HEK293 (cell line): Measurements from ENCODE around the gene MXI1.
A peak's percentile ranks its signal among the peaks of the same experiment; 100 is the strongest.

Source experiments
- CTCF ChIA-PET: fragments of 350-600 bp; formaldehyde crosslinking; extraction: SDS; loops from one replicate; lab custom pipeline; 2021; ENCODE audit warnings: antibody characterized with exemption; lab: Yijun Ruan, JAX
- POLR2A ChIA-PET: fragments of 300-600 bp; formaldehyde crosslinking; extraction: SDS; loops from one replicate; lab custom pipeline; 2020; ENCODE audit warnings: antibody characterized with exemption, inconsistent platforms; lab: Yijun Ruan, JAX
- H3K27ac ChIP-seq: fragments of 200-500 bp; sonication (Bioruptor generic); 2 replicates; pipeline ENCODE4 v1.5.1; 2014; ENCODE audit warnings: low read depth, low read length, control low read depth, inconsistent platforms; ENCODE audit errors: extremely low read depth
- H3K36me3 ChIP-seq, 2 experiments: fragments of 200-500 bp in 1 of 2; sonication (Bioruptor generic) in 1 of 2; 1 replicate in 1 of 2; 2 replicates in 1 of 2; pipeline ENCODE4 v1.5.1; 2014 to 2017; ENCODE audit warnings: inconsistent platforms in 2 of 2, low read length in 2 of 2; ENCODE audit not compliant: control insufficient read depth in 2 of 2, insufficient read depth in 1 of 2
- H3K4me1 ChIP-seq: fragments of 200-500 bp; sonication (Bioruptor generic); 2 replicates; pipeline ENCODE4 v1.5.1; 2014; ENCODE audit warnings: mild to moderate bottlenecking, low read length, inconsistent platforms; ENCODE audit not compliant: control insufficient read depth, insufficient read depth
- H3K4me3 ChIP-seq: 2 replicates; pipeline ENCODE4 v1.5.1; 2011; ENCODE audit warnings: low read depth, mild to moderate bottlenecking, control low read depth, low read length, moderate library complexity
- H3K9me3 ChIP-seq: fragments of 200-500 bp; sonication (Bioruptor generic); 2 replicates; pipeline ENCODE4 v1.5.1; 2014; ENCODE audit warnings: low read depth, low read length, inconsistent platforms; ENCODE audit not compliant: control insufficient read depth, insufficient read depth
- FEZF1 ChIP-seq: fragments of 450-650 bp; formaldehyde crosslinking; IDR thresholded peaks from 2 replicates; pipeline ENCODE4 v1.5.1; 2016; ENCODE audit warnings: missing biosample characterization, missing genetic modification characterization
- KLF9 ChIP-seq: fragments of 450-650 bp; formaldehyde crosslinking; IDR thresholded peaks from 2 replicates; pipeline ENCODE4 v1.5.1; 2016; ENCODE audit warnings: missing biosample characterization, missing genetic modification characterization, low read depth
- OSR2 ChIP-seq: fragments of 450-650 bp; formaldehyde crosslinking; IDR thresholded peaks from 2 replicates; pipeline ENCODE4 v1.5.1; 2016; ENCODE audit warnings: missing biosample characterization, missing genetic modification characterization
- PRDM1 ChIP-seq: fragments of 450-650 bp; formaldehyde crosslinking; IDR thresholded peaks from 2 replicates; pipeline ENCODE4; 2016; ENCODE audit warnings: missing biosample characterization, missing genetic modification characterization
- SP2 ChIP-seq: fragments of 450-650 bp; formaldehyde crosslinking; IDR thresholded peaks from 2 replicates; pipeline ENCODE4 v1.5.1; 2016; ENCODE audit warnings: missing biosample characterization, missing genetic modification characterization
- TCF7L2 ChIP-seq: IDR thresholded peaks from 2 replicates; pipeline ENCODE4 v1.6.1; 2011; ENCODE audit warnings: low read depth, mild to moderate bottlenecking, inconsistent platforms, low read length, moderate library complexity, borderline replicate concordance
- WT1 ChIP-seq: fragments of 450-650 bp; formaldehyde crosslinking; IDR thresholded peaks from 2 replicates; pipeline ENCODE4 v1.5.1; 2016; ENCODE audit warnings: missing biosample characterization, missing genetic modification characterization
- ZBTB7A ChIP-seq: fragments of 450-650 bp; formaldehyde crosslinking; IDR thresholded peaks from 2 replicates; pipeline ENCODE4 v1.5.1; 2016; ENCODE audit warnings: low read depth, missing biosample characterization, missing genetic modification characterization
- ZNF133 ChIP-seq: fragments of 450-650 bp; formaldehyde crosslinking; IDR thresholded peaks from 2 replicates; pipeline ENCODE4 v1.5.1; 2016; ENCODE audit warnings: missing biosample characterization, missing genetic modification characterization
- ZNF146 ChIP-seq: fragments of 450-650 bp; formaldehyde crosslinking; IDR thresholded peaks from 2 replicates; pipeline ENCODE4 v1.5.1; 2016; ENCODE audit warnings: missing biosample characterization, missing genetic modification characterization
- ZNF184 ChIP-seq: fragments of 450-650 bp; IDR thresholded peaks from 2 replicates; pipeline ENCODE4 v1.5.1; 2018; ENCODE audit warnings: missing biosample characterization, mild to moderate bottlenecking, missing genetic modification characterization
- ZNF2 ChIP-seq: fragments of 450-650 bp; formaldehyde crosslinking; IDR thresholded peaks from 2 replicates; pipeline ENCODE4 v1.5.1; 2016; ENCODE audit warnings: missing biosample characterization, missing genetic modification characterization
- ZNF214 ChIP-seq: fragments of 450-650 bp; formaldehyde crosslinking; IDR thresholded peaks from 2 replicates; pipeline ENCODE4 v1.5.1; 2017; ENCODE audit warnings: missing biosample characterization, mild to moderate bottlenecking, missing genetic modification characterization, borderline replicate concordance
- ZNF324 ChIP-seq: fragments of 450-650 bp; formaldehyde crosslinking; IDR thresholded peaks from 2 replicates; pipeline ENCODE4 v1.5.1; 2016; ENCODE audit warnings: missing biosample characterization, missing genetic modification characterization
- ZNF394 ChIP-seq: fragments of 450-650 bp; formaldehyde crosslinking; IDR thresholded peaks from 2 replicates; pipeline ENCODE4 v1.5.1; 2016; ENCODE audit warnings: missing biosample characterization, missing genetic modification characterization, mild to moderate bottlenecking, moderate library complexity, borderline replicate concordance
- ZNF433 ChIP-seq: fragments of 450-650 bp; formaldehyde crosslinking; IDR thresholded peaks from 2 replicates; pipeline ENCODE4 v1.5.1; 2016; ENCODE audit warnings: missing biosample characterization, missing genetic modification characterization, low read depth
- ZNF521 ChIP-seq: fragments of 450-650 bp; formaldehyde crosslinking; IDR thresholded peaks from 2 replicates; pipeline ENCODE4 v1.5.1; 2017; ENCODE audit warnings: missing biosample characterization, mild to moderate bottlenecking, missing genetic modification characterization
- ZNF530 ChIP-seq: fragments of 450-650 bp; formaldehyde crosslinking; IDR thresholded peaks from 2 replicates; pipeline ENCODE4 v1.5.1; 2016; ENCODE audit warnings: low read depth, missing biosample characterization, missing genetic modification characterization
- ZNF629 ChIP-seq: fragments of 450-650 bp; formaldehyde crosslinking; IDR thresholded peaks from 2 replicates; pipeline ENCODE4 v1.5.1; 2017; ENCODE audit warnings: missing biosample characterization, missing genetic modification characterization
- ZNF654 ChIP-seq: fragments of 450-650 bp; formaldehyde crosslinking; IDR thresholded peaks from 2 replicates; pipeline ENCODE4 v1.5.1; 2016; ENCODE audit warnings: low read depth, missing biosample characterization, missing genetic modification characterization
- ZNF707 ChIP-seq: fragments of 450-650 bp; formaldehyde crosslinking; IDR thresholded peaks from 2 replicates; pipeline ENCODE4 v1.5.1; 2016; ENCODE audit warnings: missing biosample characterization, missing genetic modification characterization
- ZNF785 ChIP-seq: fragments of 450-650 bp; formaldehyde crosslinking; IDR thresholded peaks from 2 replicates; pipeline ENCODE4 v1.5.1; 2016; ENCODE audit warnings: missing biosample characterization, missing genetic modification characterization
- ZNF792 ChIP-seq: fragments of 450-650 bp; formaldehyde crosslinking; IDR thresholded peaks from 2 replicates; pipeline ENCODE4 v1.5.1; 2016; ENCODE audit warnings: missing biosample characterization, missing genetic modification characterization
- ZNF843 ChIP-seq: fragments of 450-650 bp; formaldehyde crosslinking; IDR thresholded peaks from 2 replicates; pipeline ENCODE4 v1.5.1; 2016; ENCODE audit warnings: missing biosample characterization, missing genetic modification characterization
- ZXDB ChIP-seq: fragments of 450-650 bp; formaldehyde crosslinking; IDR thresholded peaks from 2 replicates; pipeline ENCODE4 v1.5.1; 2016; ENCODE audit warnings: missing biosample characterization, missing genetic modification characterization
- TF ChIP-seq, protein P1 (sequence below): fragments of 450-650 bp; formaldehyde crosslinking; IDR thresholded peaks from 2 replicates; pipeline ENCODE4 v1.5.1; 2016; ENCODE audit warnings: missing biosample characterization, missing genetic modification characterization, low read depth
- TF ChIP-seq, protein P2 (sequence below): fragments of 450-650 bp; formaldehyde crosslinking; IDR thresholded peaks from 2 replicates; pipeline ENCODE4 v1.5.1; 2016; ENCODE audit warnings: missing biosample characterization, missing genetic modification characterization, borderline replicate concordance
- TF ChIP-seq, protein P3 (sequence below): fragments of 450-650 bp; formaldehyde crosslinking; IDR thresholded peaks from 2 replicates; pipeline ENCODE4 v1.5.1; 2016; ENCODE audit warnings: missing biosample characterization, missing genetic modification characterization
- TF ChIP-seq, protein P4 (sequence below): fragments of 450-650 bp; IDR thresholded peaks from 2 replicates; pipeline ENCODE4 v1.5.1; 2018; ENCODE audit warnings: missing biosample characterization, mild to moderate bottlenecking, missing genetic modification characterization

The MXI1 gene

DNA sequence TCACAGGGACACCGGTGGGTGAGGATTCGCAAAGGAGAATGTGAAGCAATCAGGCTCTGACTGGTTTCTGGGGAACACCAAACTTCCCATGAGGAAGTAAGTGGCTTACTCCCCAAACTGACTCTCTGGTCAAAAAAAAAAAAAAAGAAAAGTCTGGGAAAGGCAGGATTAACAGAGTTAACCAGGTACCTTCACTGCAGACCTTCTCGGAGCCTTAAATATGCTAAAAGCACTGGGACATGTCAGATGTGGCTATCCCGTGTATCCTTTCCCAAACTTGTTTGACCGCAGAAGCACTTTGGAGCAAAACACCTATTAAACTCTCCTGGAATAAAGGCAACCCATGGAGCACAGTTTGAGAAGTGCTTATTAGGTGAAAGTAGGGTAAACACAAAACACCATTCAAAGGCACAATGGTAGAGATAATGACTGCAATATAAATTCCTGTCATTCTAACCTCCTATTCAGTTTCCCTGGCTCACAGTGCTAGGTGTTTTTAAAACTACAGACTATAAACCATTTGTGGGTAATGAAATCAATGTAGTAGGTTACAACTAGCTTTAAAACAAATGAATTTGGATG, 44.1 kb upstream of the MXI1 start (continued):
- TF ChIP-seq ZXDB (tag by site-specific recombination), result peak; percentile 42; the same call in 1 of the 2 replicates
- no peak for TF ChIP-seq ZNF654 (tag by site-specific recombination)
- TF ChIP-seq ZNF707 (tag by site-specific recombination), result no peak
- no peak for TF ChIP-seq ZNF184 (tag by site-specific recombination)
- TF ChIP-seq PRDM1, result peak; percentile 65; the same call in 1 of the 2 replicates
- TF ChIP-seq ZNF394 (tag by site-specific recombination), result no peak
- peak; percentile 99 for TF ChIP-seq OSR2 (tag by site-specific recombination)
- TF ChIP-seq ZNF214, result no peak
- TF ChIP-seq, protein P1, sequence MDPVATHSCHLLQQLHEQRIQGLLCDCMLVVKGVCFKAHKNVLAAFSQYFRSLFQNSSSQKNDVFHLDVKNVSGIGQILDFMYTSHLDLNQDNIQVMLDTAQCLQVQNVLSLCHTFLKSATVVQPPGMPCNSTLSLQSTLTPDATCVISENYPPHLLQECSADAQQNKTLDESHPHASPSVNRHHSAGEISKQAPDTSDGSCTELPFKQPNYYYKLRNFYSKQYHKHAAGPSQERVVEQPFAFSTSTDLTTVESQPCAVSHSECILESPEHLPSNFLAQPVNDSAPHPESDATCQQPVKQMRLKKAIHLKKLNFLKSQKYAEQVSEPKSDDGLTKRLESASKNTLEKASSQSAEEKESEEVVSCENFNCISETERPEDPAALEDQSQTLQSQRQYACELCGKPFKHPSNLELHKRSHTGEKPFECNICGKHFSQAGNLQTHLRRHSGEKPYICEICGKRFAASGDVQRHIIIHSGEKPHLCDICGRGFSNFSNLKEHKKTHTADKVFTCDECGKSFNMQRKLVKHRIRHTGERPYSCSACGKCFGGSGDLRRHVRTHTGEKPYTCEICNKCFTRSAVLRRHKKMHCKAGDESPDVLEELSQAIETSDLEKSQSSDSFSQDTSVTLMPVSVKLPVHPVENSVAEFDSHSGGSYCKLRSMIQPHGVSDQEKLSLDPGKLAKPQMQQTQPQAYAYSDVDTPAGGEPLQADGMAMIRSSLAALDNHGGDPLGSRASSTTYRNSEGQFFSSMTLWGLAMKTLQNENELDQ (tag by site-specific recombination), result no peak
- peak; percentile 32; the same call in 1 of the 2 replicates for TF ChIP-seq TCF7L2
- no peak for TF ChIP-seq ZNF146 (tag by site-specific recombination)
- TF ChIP-seq ZNF324 (tag by site-specific recombination), result no peak
- no peak for TF ChIP-seq ZNF792 (tag by site-specific recombination)
- TF ChIP-seq WT1 (tag by site-specific recombination), result peak; percentile 90
- no peak for TF ChIP-seq ZNF530 (tag by site-specific recombination)
- 0 out of 2 replicates have a peak, but pooled peaks have one; percentile 16 for TF ChIP-seq ZNF629 (tag by site-specific recombination)
- peak; percentile 98 for TF ChIP-seq FEZF1

DNA sequence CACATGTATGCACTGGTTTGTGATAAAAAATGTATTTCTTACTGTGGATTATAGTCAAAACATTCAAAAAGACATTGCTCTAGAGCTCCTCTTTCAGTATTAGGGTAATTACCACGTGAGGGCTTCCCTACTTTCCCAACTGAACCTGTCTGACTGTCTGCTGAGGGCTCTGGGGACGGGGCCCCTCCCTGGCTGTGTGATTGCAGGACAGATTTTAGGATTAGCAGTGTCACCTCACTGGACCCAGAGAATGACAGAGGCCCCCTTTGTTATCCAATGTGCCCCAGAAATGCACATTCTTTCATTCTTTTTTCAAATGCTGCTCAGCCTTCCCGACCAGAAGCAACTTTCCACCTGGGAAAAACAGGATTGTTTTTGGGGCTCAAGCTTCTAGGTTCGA, 43.6 kb upstream of the MXI1 start:
- ChIA-PET CTCF (interaction anchor here (0.7 to 1.2 kb wide), 2 partner anchors 26 to 42 kb away, joined by 3 read pairs; no protein-coding TSS in a partner anchor), POLR2A (no interaction called here)
- Histone ChIP-seq H3K27ac (no peak overlapping the region), H3K4me1 (peaks cover 13% of the 10 kb centered on the region), H3K9me3 (no peaks in the 10 kb centered on the region), H3K4me3 (no peak overlapping the region), H3K36me3 (no peaks in the 10 kb centered on the region)
- TF ChIP-seq, protein P2, sequence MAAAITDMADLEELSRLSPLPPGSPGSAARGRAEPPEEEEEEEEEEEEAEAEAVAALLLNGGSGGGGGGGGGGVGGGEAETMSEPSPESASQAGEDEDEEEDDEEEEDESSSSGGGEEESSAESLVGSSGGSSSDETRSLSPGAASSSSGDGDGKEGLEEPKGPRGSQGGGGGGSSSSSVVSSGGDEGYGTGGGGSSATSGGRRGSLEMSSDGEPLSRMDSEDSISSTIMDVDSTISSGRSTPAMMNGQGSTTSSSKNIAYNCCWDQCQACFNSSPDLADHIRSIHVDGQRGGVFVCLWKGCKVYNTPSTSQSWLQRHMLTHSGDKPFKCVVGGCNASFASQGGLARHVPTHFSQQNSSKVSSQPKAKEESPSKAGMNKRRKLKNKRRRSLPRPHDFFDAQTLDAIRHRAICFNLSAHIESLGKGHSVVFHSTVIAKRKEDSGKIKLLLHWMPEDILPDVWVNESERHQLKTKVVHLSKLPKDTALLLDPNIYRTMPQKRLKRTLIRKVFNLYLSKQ (tag by site-specific recombination), result no peak
- no peak for TF ChIP-seq ZNF785 (tag by site-specific recombination)
- no peak for TF ChIP-seq ZNF394 (tag by site-specific recombination)
- no peak for TF ChIP-seq ZNF521
- TF ChIP-seq ZNF530 (tag by site-specific recombination), result no peak
- no peak for TF ChIP-seq SP2 (tag by site-specific recombination)
- TF ChIP-seq, protein P3, sequence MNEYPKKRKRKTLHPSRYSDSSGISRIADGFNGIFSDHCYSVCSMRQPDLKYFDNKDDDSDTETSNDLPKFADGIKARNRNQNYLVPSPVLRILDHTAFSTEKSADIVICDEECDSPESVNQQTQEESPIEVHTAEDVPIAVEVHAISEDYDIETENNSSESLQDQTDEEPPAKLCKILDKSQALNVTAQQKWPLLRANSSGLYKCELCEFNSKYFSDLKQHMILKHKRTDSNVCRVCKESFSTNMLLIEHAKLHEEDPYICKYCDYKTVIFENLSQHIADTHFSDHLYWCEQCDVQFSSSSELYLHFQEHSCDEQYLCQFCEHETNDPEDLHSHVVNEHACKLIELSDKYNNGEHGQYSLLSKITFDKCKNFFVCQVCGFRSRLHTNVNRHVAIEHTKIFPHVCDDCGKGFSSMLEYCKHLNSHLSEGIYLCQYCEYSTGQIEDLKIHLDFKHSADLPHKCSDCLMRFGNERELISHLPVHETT (tag by site-specific recombination), result no peak
- no peak for TF ChIP-seq ZNF433
- TF ChIP-seq ZNF843 (tag by site-specific recombination), result no peak
- no peak for TF ChIP-seq KLF9 (tag by site-specific recombination)
- TF ChIP-seq ZNF2, result no peak
- no peak for TF ChIP-seq ZNF133 (tag by site-specific recombination)
- TF ChIP-seq, protein P4, sequence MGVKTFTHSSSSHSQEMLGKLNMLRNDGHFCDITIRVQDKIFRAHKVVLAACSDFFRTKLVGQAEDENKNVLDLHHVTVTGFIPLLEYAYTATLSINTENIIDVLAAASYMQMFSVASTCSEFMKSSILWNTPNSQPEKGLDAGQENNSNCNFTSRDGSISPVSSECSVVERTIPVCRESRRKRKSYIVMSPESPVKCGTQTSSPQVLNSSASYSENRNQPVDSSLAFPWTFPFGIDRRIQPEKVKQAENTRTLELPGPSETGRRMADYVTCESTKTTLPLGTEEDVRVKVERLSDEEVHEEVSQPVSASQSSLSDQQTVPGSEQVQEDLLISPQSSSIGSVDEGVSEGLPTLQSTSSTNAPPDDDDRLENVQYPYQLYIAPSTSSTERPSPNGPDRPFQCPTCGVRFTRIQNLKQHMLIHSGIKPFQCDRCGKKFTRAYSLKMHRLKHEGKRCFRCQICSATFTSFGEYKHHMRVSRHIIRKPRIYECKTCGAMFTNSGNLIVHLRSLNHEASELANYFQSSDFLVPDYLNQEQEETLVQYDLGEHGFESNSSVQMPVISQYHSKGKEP (tag by site-specific recombination), result no peak
- TF ChIP-seq ZNF214, result no peak
- no peak for TF ChIP-seq ZBTB7A (tag by site-specific recombination)
